Urinary bladder (tissue), 4 donors: ENCODE data around the gene MYL11. TPM values are rescaled to one million over a fixed set of nuclear protein-coding genes. Genes with fewer than 3 reads are reported as not detected.
A peak's percentile ranks its signal among the peaks of the same experiment; 100 is the strongest.
"Not testable (repeated sequence)": the region's sequence is repeated elsewhere in the genome, so short reads cannot be mapped to it uniquely, and the experiment has no call there.

Source experiments
- DNase-seq: peaks from one replicate; pipeline ENCODE4 v3.0.0-alpha.2; 2015; ENCODE audit errors: extremely low spot score
- H3K27ac ChIP-seq: one replicate; pipeline ENCODE4 v1.5.1; 2013; ENCODE audit warnings: low read depth, mild to moderate bottlenecking, moderate library complexity
- H3K36me3 ChIP-seq: one replicate; pipeline ENCODE4 v1.6.1; 2013; ENCODE audit warnings: mild to moderate bottlenecking, moderate library complexity; ENCODE audit not compliant: insufficient read depth
- H3K4me1 ChIP-seq: one replicate; pipeline ENCODE4 v1.6.1; 2013; ENCODE audit warnings: mild to moderate bottlenecking, moderate library complexity; ENCODE audit not compliant: insufficient read depth
- H3K4me3 ChIP-seq: one replicate; pipeline ENCODE4 v1.5.1; 2013; ENCODE audit warnings: low read depth, low read length
- WGBS: extraction: QIAGEN DNeasy Blood & Tissue Kit; methylation state at CpG from one replicate; pipeline ENCODE4 v1.1.7; 2013; 5-methylcytosine and 5-hydroxymethylcytosine counted together
- polyA plus RNA-seq: library from polyadenylated mRNA; stranded (reverse); fragments of 200-250 nt; gene quantifications from one replicate; pipeline ENCODE4 v1.2.3, GENCODE V29; 2013
- total RNA-seq: library from RNA; depleted of rRNA; stranded (reverse); fragments of >200 nt; gene quantifications from one replicate; pipeline ENCODE4 v1.2.3, GENCODE V29; 2014
- donor health status: healthy with polysubstance abuse.
- donor health status: healthy.

Gene MYL11, protein sequence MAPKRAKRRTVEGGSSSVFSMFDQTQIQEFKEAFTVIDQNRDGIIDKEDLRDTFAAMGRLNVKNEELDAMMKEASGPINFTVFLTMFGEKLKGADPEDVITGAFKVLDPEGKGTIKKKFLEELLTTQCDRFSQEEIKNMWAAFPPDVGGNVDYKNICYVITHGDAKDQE
- total RNA-seq = 165 TPM
- polyA plus RNA-seq = 1.4 TPM

DNA sequence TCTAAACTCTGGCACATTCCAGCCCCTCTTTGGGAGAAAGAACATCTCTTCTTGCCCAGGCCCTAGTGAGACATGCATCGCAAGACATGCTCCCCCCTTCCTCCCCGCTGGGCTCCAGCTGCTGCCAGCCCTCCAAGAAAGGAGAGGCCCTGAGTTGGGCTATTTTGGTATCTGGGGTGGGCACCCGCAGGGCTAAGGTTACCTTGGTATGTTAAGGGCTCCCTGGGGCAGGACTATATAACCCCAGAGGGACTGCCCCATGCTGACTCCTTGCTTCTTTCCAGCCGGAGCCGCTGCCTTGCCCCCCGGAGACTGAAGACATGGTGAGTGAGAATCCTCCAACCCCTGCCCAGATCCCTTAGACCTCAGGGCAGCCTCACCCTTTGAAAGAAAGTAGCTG is at the start of gene MYL11:
MYL11 (plus strand) TSS at position 265 of the 400 bp plus-strand sequence; CDS start at position 321, 56 bp downstream.
- DNase-seq = no peak
- H3K36me3 ChIP-seq = no peaks in the 10 kb centered on the region
- 86% methylated on average over 6 of the region's 6 CpGs for WGBS
- no peak within 1 kb of the TSS for H3K4me3 ChIP-seq
- peaks cover 2% of the 10 kb centered on the region for H3K4me1 ChIP-seq
- H3K27ac ChIP-seq = no peak within 1 kb of the TSS

DNA sequence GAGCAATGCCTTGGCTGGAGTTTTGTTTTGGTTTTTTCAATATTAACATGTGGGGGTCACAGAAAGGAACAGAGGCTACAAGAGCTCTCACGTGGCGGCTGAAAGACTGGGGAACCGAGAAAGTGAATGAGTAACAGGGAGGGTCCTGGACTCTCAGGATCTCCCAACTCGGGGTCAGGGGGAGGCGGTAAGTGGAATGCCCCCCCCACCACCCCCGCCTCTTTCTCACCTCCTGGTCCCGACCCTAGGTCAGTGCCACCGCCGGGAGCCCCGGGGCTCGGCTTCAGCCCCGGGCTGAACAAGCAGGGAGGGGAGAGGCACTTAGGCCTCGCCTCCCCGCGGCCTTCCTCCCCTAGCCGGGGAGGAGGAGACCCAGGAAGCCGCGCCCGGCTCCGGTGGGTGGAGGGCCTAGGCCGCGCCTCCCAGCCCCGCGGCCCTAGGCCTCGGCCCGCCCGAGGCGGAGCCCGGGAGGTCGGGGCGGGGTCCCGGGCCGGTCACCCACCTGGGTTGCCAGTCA is 40.1 kb upstream of the MYL11 start:
- 2% methylated on average over 23 of the region's 33 CpGs for WGBS
- not testable (repeated sequence) for H3K36me3 ChIP-seq, DNase-seq, H3K27ac ChIP-seq, H3K4me1 ChIP-seq
- peak overlapping the region; percentile 80 for H3K4me3 ChIP-seq

DNA sequence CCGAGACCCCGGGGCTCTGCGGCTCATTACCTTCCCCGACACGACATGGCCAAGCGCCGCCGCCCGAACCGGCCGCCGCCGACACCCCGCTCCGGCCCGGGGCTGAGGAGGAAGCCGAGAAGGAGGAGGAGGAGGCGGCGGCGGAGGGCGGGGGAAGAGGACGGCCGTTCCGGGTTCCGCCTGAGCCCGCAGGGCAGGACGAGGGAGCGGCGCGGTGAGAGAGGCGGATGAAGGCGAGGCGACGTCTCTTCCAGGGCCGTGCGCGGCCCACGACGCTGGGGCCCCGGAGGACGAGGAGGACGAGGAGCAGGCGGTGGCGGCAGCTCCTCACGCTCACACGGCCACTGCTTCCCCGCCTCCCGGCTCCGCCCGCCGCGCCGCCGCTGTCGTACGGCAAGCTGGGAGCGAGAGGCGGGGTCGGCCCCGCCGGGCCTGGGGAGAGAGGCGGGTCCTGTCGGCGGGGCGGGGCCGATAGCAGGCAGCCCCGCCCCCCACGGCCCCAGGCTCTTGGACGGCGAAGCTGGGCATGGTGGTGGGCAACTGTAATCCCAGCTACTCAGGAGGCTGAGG is 39.5 kb upstream of the MYL11 start:
- under 1% methylated on average over 70 of the region's 70 CpGs for WGBS
- H3K4me1 ChIP-seq, H3K36me3 ChIP-seq, DNase-seq: not testable (repeated sequence)
- H3K4me3 ChIP-seq = peak overlapping the region; percentile 80
- peak overlapping the region; percentile 99 for H3K27ac ChIP-seq

DNA sequence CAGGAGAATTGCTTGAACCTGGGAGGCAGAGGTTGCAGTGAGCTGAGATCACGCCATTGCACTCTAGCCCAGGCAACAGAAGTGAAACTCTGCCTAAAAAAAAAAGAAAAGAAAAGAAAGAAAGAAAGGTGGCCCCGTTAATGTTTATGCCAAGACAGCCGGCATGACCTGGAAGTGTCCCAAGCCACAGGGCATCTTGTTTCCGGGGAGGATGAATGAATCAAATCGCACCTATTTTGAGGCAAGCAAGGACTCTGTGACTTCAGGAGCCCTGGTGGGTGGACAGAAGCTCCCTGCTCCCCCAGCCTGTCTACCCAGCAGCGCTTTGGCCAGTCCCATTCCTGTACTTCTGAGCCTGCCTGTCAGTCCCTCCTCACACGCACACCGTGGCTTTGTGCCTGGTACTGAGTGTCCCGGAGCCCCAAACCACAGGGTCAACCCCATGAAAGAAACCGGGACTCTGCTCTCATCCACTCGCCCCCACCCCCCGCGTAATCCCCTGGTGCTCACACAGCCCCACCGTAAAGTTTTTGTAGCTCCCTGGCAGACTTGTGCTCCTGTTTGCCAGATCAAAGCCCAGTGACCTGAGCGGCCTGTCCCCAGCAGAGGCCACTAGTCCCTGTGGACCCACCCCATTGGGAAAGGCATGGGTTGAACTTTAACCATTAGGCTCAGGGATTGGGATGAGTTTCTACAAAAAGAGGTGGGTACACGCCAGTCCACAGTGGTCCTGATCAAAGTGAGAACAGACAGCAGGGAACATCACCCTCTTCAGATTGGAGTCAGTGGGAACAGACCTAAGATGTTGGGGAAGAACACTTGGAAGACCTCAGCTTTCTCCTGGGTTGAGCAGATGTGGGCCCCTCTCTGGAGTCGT is 38.8 kb upstream of the MYL11 start:
- Histone ChIP-seq H3K4me3 (peak overlapping the region; percentile 39), H3K27ac (peak overlapping the region; percentile 29), H3K4me1 (no peaks in the 10 kb centered on the region), H3K36me3 (no peaks in the 10 kb centered on the region)
- no peak for DNase-seq
- WGBS = 45% methylated on average over 17 of the region's 17 CpGs

DNA sequence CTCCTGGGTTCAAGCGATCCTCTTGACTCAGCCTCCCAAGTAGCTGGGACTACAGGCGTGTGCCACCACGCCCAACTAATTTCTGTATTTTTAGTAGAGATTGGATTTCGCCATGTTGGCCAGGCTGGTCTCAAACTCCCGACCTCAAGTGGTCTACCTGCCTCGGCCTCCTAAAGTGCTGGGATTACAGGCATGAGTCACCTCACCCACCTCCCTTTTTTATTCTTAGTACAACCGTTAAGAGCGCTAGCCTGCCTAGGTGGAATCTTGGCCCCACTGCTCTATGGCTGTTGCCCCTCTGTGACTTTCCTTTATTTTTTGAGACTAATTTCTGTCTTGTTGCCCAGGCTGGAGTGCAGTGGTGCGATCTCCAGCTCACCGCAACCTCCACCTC is 36.6 kb upstream of the MYL11 start:
- not testable (repeated sequence) for H3K4me3 ChIP-seq, H3K36me3 ChIP-seq, DNase-seq, H3K4me1 ChIP-seq, H3K27ac ChIP-seq
- WGBS = 95% methylated on average over 10 of the region's 10 CpGs

DNA sequence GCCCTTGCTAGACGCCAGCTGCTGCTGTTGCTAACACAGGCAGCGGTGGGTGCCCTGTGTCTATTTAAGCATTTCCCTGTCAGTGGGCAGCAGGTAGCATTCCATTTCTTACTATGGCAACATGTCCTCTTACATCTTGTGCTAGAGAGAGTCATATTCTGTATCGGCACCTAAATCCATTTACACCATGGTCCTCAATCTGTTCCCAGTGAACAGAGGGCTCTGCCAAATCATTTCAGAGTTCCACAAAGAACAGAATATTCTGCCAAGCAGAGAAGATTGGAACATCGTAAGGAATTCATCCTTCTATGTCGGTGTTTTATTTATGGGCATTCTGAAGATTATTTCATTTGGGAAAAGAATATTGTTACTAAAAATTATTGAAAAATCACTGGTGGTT is 35.9 kb upstream of the MYL11 start:
- H3K27ac ChIP-seq, H3K4me3 ChIP-seq, H3K36me3 ChIP-seq, H3K4me1 ChIP-seq, DNase-seq: not testable (repeated sequence)
- 81% methylated on average over 4 of the region's 5 CpGs for WGBS

DNA sequence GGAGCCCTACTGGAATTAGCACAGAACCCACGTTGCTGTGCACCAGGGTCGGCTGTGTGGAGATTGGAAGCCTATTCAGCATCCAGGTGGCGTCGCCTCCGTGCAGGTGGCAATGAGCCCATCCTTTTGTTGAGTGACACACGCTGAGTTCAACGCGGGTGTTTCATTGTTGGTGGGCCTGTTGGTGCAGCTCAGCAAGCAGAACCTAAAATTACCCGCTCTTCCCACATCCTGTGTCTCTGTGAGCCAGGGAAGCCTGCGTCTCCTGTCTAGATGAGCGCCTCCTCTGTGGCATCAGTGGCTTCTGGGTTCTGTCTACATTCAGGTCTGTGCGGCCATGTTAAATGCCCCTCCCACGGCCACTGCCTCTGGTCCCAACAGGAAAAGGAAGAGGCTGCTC is 34.0 kb upstream of the MYL11 start:
- no peak overlapping the region for H3K4me3 ChIP-seq
- WGBS = 90% methylated on average over 13 of the region's 13 CpGs
- no peak overlapping the region for H3K27ac ChIP-seq
- DNase-seq = no peak
- no peaks in the 10 kb centered on the region for H3K4me1 ChIP-seq
- H3K36me3 ChIP-seq = no peaks in the 10 kb centered on the region

DNA sequence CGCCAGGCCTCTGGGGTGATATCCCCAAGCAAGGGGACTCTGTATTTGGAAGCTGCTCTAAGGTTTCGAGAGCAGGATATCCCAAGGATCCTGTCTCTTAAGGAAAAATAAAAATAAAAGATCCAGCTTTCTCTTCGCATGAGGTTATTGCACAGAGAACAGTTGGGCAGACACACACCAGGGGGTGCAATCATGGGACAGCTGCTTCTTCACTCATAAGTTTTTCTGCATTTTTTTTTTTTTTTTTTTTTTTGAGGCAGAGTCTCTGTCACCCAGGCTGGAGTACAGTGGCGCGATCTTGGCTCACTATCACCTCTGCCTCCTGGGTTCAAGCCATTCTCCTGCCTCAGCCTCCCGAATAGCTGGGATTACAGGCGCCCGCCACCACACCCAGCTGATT is 32.6 kb upstream of the MYL11 start:
- not testable (repeated sequence) for H3K27ac ChIP-seq, DNase-seq, H3K4me3 ChIP-seq, H3K36me3 ChIP-seq, H3K4me1 ChIP-seq
- WGBS = 92% methylated on average over 8 of the region's 8 CpGs

DNA sequence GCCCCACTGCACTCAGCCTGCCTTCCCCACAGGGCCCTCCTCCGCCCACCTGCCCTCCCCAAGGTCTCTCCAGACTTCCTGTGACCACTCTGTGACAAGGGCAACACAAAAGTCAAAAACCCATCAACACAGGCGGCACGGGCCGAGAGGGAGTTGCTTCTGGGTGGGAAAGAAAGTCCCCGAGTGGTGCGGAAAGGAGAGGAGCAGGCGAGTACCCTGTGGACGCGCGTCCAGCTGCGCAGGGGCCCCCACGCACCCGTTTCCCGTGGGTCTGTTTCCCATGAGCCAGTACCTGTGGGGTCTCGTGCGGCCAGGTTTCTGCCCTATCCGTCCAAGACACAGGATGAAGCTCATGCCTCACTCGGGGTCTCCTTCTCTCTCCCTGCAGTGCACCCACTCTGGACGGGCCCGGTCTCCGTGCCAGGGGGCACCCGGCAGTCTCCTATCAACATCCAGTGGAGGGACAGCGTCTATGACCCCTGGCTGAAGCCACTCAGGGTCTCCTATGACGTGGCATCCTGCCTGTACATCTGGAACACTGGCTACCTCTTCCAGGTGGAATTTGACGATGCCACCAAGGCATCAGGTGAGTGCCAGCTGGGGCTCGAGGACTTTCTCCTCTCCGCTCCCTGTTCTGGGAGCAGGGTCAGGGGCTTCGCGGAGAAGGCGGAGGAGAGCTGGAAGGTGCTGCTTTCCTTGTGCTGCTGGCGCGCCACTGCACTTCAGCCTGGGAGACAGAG is 31.7 kb upstream of the MYL11 start:
- Histone ChIP-seq H3K4me1 (no peaks in the 10 kb centered on the region), H3K4me3 (no peak overlapping the region), H3K27ac (no peak overlapping the region), H3K36me3 (no peaks in the 10 kb centered on the region)
- no peak for DNase-seq
- WGBS = 92% methylated on average over 32 of the region's 32 CpGs

DNA sequence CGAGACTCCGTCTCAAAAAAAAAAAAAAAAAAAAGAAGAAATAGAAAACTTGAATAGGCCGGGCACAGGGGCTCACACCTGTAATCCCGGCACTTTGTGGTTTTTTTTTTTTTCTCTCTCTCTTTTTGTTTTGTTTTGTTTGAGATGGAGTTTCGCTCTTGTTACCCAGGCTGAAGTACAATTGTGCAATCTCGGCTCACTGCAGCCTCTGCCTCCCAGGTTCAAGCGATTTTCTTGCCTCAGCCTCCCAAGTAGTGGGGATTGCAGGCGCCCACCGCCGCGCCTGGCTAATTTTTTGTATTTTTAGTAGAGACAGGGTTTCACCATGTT is 31.1 kb upstream of the MYL11 start:
- not testable (repeated sequence) for H3K4me1 ChIP-seq, H3K27ac ChIP-seq, H3K4me3 ChIP-seq, DNase-seq, H3K36me3 ChIP-seq
- WGBS = 94% methylated on average over 11 of the region's 11 CpGs

DNA sequence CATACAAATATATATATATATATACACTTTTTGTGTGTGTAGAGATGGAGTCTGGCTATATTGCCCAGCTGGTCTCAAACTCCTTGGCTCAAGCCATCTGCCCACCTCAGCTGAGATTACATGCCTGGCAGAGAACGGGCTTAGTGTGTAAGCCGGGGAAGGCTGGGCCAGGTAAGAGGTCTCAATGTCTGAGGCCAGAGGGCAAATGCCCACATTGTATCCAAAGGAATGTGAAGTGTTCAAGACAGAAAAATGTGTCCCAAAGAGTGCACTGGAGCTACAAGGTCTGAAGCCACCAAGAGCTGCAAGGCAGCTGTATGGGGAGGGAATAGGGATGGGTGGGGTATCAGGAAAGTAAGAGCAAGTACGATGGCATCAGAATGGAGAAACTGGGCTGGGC is 28.3 kb upstream of the MYL11 start:
- H3K4me1 ChIP-seq = no peaks in the 10 kb centered on the region
- 93% methylated on average over 3 of the region's 3 CpGs for WGBS
- H3K4me3 ChIP-seq = no peak overlapping the region
- H3K36me3 ChIP-seq = peaks cover 2% of the 10 kb centered on the region
- no peak overlapping the region for H3K27ac ChIP-seq
- DNase-seq = no peak

DNA sequence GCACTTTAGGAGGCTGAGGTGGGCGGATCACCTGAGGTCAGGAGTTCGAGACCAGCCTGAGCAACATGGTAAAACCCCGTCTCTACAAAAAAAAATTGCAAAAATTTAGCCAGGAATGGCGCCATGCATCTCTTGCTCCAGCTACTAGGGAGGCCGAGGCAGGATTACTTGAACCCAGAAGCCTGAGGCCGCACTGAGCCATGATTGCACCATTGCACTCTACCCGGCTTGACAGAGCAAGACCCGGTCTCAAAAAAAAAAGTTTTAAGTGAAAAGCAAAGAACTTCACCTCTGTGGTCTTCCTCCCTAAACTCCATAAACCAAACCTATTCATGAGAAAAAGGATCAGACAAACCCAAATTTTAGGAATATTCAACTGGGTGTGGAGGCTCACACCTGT is 26.5 kb upstream of the MYL11 start:
- Histone ChIP-seq H3K4me3 (no peak overlapping the region), H3K36me3 (peaks cover 2% of the 10 kb centered on the region), H3K27ac (no peak overlapping the region), H3K4me1 (no peaks in the 10 kb centered on the region)
- WGBS = 93% methylated on average over 8 of the region's 8 CpGs
- DNase-seq = no peak

DNA sequence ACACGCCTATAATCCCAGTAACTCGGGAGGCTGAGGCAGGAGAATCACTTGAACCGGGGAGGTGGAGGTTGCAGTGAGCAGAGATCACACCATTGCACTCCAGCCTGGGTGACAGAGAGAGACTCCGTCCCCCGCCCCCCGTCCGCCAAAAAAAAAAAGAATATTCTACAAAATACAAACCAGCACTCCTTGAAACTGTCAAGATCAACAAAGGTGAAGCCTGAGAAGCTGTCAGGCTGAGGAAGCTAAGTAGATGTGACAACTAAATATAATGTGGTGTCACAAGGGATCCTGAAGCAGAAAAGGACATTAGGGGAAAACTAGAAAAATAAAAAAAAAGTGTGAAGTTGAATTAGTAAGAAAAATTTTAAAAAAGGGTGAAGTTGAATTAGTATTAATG is 25.7 kb upstream of the MYL11 start:
- 89% methylated on average over 7 of the region's 7 CpGs for whole genome bisulfite sequencing
- H3K36me3 ChIP-seq = peaks cover 2% of the 10 kb centered on the region
- DNase-seq = no peak
- no peak overlapping the region for H3K4me3 ChIP-seq
- H3K27ac ChIP-seq = no peak overlapping the region
- H3K4me1 ChIP-seq = no peaks in the 10 kb centered on the region
